Fibroblast of peridontal ligament (primary cell): Measurements from ENCODE around the gene MATN1.
A peak's percentile ranks its signal among the peaks of the same experiment; 100 is the strongest.

ENCODE experiments used
- DNase-seq: peaks from one replicate; pipeline ENCODE4 v3.0.0-alpha.2; 2010; ENCODE audit errors: extremely low read depth

The MATN1 gene

GRCh38 chr1:30682396-30683275 is 40.7 kb downstream of the MATN1 start:
- no peak for DNase-seq

GRCh38 chr1:30681782-30682181 is 41.6 kb downstream of the MATN1 start:
- no peak for DNase-seq

GRCh38 chr1:30680879-30681278 is 42.5 kb downstream of the MATN1 start:
- DNase-seq = no peak

GRCh38 chr1:30680429-30680828 is 43.0 kb downstream of the MATN1 start:
- no peak for DNase-seq

GRCh38 chr1:30679976-30680305 is 43.4 kb downstream of the MATN1 start:
- DNase-seq = no peak

- DNase-seq = no peak
Measured at GRCh38 chr1:30679201-30679975, 44.0 kb downstream of the MATN1 start.

- no peak for DNase-seq
Measured at GRCh38 chr1:30678209-30678608, 45.2 kb downstream of the MATN1 start.

- DNase-seq = no peak
Measured at GRCh38 chr1:30677471-30677870, 45.9 kb downstream of the MATN1 start.

GRCh38 chr1:30675761-30676160 is 47.6 kb downstream of the MATN1 start:
- DNase-seq = peak; percentile 83

- no peak for DNase-seq
Measured at GRCh38 chr1:30675289-30675688, 48.1 kb downstream of the MATN1 start.

GRCh38 chr1:30673395-30673794 is 50.0 kb downstream of the MATN1 start:
- DNase-seq = no peak

- peak; percentile 14 for DNase-seq
Measured at GRCh38 chr1:30672661-30673060, 50.7 kb downstream of the MATN1 start.

- DNase-seq = peak; percentile 83
Measured at GRCh38 chr1:30670240-30671060, 52.9 kb downstream of the MATN1 start.

GRCh38 chr1:30668546-30669327 is 54.6 kb downstream of the MATN1 start:
- peak; percentile 54 for DNase-seq

GRCh38 chr1:30668024-30668423 is 55.4 kb downstream of the MATN1 start:
- no peak for DNase-seq

- DNase-seq = no peak
Measured at GRCh38 chr1:30666756-30667273, 56.6 kb downstream of the MATN1 start.

- no peak for DNase-seq
Measured at GRCh38 chr1:30665216-30666010, 58.0 kb downstream of the MATN1 start.

- DNase-seq = no peak
Measured at GRCh38 chr1:30664103-30664755, 59.2 kb downstream of the MATN1 start.

- no peak for DNase-seq
Measured at GRCh38 chr1:30663596-30664091, 59.7 kb downstream of the MATN1 start.
